DOHH2 (cell line): ENCODE results near the gene GOLGA6L9.
"Not testable (repeated sequence)": the region's sequence is repeated elsewhere in the genome, so short reads cannot be mapped to it uniquely, and the experiment has no call there.

Experiments
- CTCF ChIP-seq: fragments of 200-600 bp; sonication (generic); IDR thresholded peaks from one replicate; pipeline ENCODE4 v1.5.1; 2014; ENCODE audit warnings: antibody characterized with exemption, mild to moderate bottlenecking, low read depth, low read length; ENCODE audit not compliant: poor library complexity, severe bottlenecking
- EZH2phosphoT487 ChIP-seq: fragments of 200-600 bp; sonication (generic); IDR thresholded peaks from 2 replicates; pipeline ENCODE4 v1.6.1; 2017; ENCODE audit warnings: borderline replicate concordance, mild to moderate bottlenecking, antibody characterized with exemption, low read length, moderate library complexity, mixed read lengths

GRCh38 chr15:82445420-82445819 is 15.8 kb downstream of the GOLGA6L9 start:
- not testable (repeated sequence) for TF ChIP-seq CTCF, EZH2phosphoT487
